ENCODE results near the gene CMBL.
"Not testable (repeated sequence)": the region's sequence is repeated elsewhere in the genome, so short reads cannot be mapped to it uniquely, and the experiment has no call there.

The CMBL gene

GRCh38 chr5:10310066-10310779, 2.5 kb upstream of the CMBL start:
- no peak for DNase-seq

- DNase-seq, result no peak
Measured at GRCh38 chr5:10308844-10309243, 1.1 kb upstream of the CMBL start.

- no peak for DNase-seq
Measured at GRCh38 chr5:10306806-10307205, 896 bp downstream of the CMBL start.

GRCh38 chr5:10306114-10306513, 1.6 kb downstream of the CMBL start:
- DNase-seq, result no peak

GRCh38 chr5:10304932-10305331, 2.8 kb downstream of the CMBL start:
- no peak for DNase-seq

- DNase-seq, result no peak
Measured at GRCh38 chr5:10303699-10304170, 4.0 kb downstream of the CMBL start.

GRCh38 chr5:10303201-10303600, 4.5 kb downstream of the CMBL start:
- DNase-seq, result no peak

GRCh38 chr5:10301842-10302610, 5.7 kb downstream of the CMBL start:
- no peak for DNase-seq

- DNase-seq, result no peak
Measured at GRCh38 chr5:10301266-10301665, 6.4 kb downstream of the CMBL start.

- no peak for DNase-seq
Measured at GRCh38 chr5:10300246-10300645, 7.5 kb downstream of the CMBL start.

- DNase-seq, result no peak
Measured at GRCh38 chr5:10297646-10298204, 10.0 kb downstream of the CMBL start.

- no peak for DNase-seq
Measured at GRCh38 chr5:10295619-10296326, 11.9 kb downstream of the CMBL start.

GRCh38 chr5:10293907-10294662, 13.6 kb downstream of the CMBL start:
- no peak for DNase-seq

- peak; percentile 62 for DNase-seq
Measured at GRCh38 chr5:10291692-10292339, 15.9 kb downstream of the CMBL start.

GRCh38 chr5:10290438-10290837, 17.3 kb downstream of the CMBL start:
- no peak for DNase-seq

GRCh38 chr5:10289991-10290390, 17.7 kb downstream of the CMBL start:
- no peak for DNase-seq

GRCh38 chr5:10289353-10289752, 18.3 kb downstream of the CMBL start:
- DNase-seq, result no peak

- DNase-seq, result peak; percentile 68
Measured at GRCh38 chr5:10288592-10289219, 19.0 kb downstream of the CMBL start.

- no peak for DNase-seq
Measured at GRCh38 chr5:10286862-10287227, 20.9 kb downstream of the CMBL start.

GRCh38 chr5:10286162-10286861, 21.4 kb downstream of the CMBL start:
- DNase-seq, result no peak

GRCh38 chr5:10285362-10285761, 22.3 kb downstream of the CMBL start:
- DNase-seq, result not testable (repeated sequence)

Measured in NCI-H1048 (cell line).